Posterior cingulate gyrus (tissue), 11 donors: ENCODE measurements around the gene SNX1.
"Not testable (repeated sequence)": the region's sequence is repeated elsewhere in the genome, so short reads cannot be mapped to it uniquely, and the experiment has no call there.

Source experiments
- DNase-seq, 10 donors: peaks; one replicate each; pipeline versions ENCODE4 v3.0.0 to v3.0.0-alpha.2; 2020 to 2021; ENCODE audit warnings: mixed read lengths in 3 of 10
- intact Hi-C: fragments of 100-400 bp; cut with DNase I; formaldehyde crosslinking; loops from one replicate; pipeline ENCODE4 v1.15.1; 2023

The SNX1 gene

DNA sequence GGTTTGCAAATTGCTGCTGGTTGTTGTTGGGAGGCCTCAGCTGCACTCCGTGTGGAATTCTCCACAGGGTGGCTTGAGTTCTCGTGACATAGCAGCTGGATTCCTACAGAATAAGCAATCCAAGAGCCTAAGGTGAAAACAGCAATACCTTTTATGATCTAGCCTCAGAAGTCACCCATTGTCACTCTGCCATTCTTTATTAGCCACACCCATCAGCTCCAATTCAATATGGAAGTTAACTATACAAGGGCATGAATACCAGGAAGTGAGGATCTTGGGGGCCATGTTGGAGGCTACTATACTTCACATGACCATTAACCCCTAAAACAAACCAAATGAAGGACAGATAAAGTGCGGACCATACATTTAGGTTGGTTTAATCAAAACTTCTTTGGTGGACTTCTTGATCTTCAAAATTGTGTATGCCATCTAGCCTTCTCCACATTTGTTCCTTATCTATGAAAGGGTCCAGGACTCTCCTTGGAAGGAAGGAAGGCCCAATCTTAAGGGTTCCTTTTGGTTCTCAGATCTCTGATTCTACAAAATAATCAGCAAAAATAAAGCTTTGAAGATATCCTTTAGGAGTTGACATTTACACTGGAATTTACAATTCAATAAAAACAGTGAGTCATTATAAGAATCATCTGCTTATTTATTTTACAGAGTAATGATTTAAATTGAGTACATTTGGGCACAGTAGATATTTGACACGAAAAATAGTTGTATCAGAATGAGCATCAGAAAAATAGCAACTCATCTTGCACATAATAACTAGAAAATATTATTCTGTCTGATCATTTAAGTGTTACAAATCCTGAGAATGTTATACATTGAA lies 23.6 kb upstream of the SNX1 start:
- no peak for DNase-seq
- intact Hi-C loops, result no loop called here

- intact Hi-C loops, result no loop called here
- DNase-seq, result no peak
Measured at GRCh38 chr15:64072812-64073211, 23.0 kb upstream of the SNX1 start.

GRCh38 chr15:64073496-64073895 lies 22.3 kb upstream of the SNX1 start:
- intact Hi-C loops, DNase-seq: not testable (repeated sequence)

DNA sequence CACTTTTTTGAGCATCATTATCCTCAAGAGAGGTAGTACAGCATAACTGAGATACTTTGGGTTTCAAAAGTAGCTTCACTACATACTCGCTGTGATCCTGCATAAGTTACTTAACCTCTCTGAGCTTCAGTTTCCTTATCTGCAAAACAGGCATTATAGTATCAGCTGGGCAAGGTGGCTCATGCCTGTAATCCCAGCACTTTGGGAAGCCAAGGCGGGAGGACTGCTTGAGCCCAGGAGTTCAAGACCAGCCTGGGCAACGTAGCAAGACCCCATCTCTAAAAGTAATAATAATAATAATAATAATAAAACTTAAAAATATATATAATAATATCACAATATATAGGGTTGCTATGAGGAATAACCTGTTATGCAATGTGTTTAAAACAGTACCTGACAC lies 13.0 kb upstream of the SNX1 start:
- DNase-seq, result no peak
- intact Hi-C loops, result no loop called here

GRCh38 chr15:64089543-64090280 lies 6.1 kb upstream of the SNX1 start:
- intact Hi-C loops, result no loop called here
- no peak for DNase-seq

GRCh38 chr15:64090527-64090926 lies 5.3 kb upstream of the SNX1 start:
- DNase-seq, result no peak

GRCh38 chr15:64092075-64092820 lies 3.5 kb upstream of the SNX1 start:
- DNase-seq, result no peak
- intact Hi-C loops, result no loop called here

More at GRCh38 chr15:64090527-64090926, 5.3 kb upstream of the SNX1 start:
- intact Hi-C loops, result no loop called here

DNA sequence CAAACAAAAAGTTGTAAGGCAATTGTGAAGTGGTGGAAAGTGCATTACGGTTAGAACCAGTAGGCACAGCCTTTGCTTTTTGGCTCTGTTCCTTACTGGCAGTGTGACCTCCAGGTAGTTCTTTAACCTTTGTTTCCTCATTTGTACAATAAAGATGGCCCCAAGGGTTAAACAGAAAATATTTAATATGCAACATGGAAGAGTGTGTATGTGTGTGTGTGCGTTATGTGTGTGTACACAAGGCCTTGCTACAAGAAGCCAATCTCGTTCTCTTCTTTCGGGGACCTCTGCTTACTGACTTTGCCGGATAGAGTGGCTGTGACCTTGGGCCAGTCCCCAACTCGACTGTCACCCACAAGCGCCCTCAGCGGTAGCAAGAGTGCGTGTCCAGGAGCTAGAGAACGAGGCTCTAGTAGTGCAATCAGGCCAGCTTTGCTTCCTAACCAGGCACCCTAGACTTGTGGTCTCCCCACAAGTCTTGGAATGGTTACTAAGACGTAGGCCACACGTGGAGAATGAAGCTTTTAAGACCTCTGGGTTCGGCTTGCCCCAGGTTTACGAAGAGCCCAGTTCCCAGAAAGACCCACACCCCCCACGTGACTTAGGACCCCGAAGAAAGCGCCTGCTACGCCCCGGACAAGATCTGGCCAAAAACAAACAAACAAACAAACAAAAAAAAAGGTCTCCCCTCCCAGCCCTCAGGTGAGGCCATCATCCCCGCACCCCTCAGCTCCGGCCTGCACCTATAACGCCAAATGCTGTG lies 2.7 kb upstream of the SNX1 start:
- DNase-seq, result peak in 5 of 10 donors; percentile 23 to 86 (median 25)
- intact Hi-C loops, result no loop called here

DNA sequence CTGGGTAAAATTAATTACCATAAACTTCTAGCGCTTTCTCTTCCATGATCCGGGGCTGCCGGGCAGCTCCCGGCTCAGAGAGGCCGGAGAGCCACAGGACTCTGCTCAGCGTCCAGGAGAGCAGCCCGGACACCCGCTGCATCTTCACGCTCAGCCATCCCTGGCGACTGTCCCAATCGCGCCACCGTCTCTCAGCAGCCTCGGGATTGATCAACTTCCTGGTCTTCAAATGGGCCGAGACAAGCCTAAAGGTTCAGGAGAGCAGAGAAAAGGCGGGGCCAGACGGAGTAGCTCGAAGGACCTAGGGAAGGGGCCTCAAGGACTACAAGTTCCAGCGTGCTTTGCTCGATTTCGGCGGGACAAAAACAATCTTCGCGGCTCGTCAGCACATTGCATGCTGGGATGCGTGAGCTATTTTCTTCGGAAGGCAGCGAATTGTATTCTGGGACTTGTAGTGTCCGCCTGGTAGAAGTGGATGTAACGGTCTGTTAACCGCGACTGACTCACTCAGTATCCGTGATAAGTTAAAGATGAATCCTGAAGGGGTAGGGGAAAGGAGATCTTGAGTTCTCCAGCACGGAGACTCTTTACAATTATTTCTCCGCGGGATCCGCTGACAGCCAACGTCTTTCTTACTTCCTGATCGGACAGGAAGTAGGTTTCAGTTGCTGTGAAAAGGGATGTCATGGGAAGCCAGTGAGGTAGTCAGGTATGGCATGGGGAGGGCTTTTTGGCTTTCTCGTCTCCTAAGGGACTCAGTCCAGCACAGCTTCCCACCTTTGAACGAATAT lies 2.0 kb upstream of the SNX1 start, which contains the start of gene CIAO2A:
Gene CIAO2A, minus strand, starts transcription at position 212 of the 791 bp plus-strand sequence. Its CDS starts 70 bp downstream, at position 142.
- intact Hi-C loops, result no loop called here
- DNase-seq, result peak; percentile 91 to 99 (median 94)

GRCh38 chr15:64095431-64095794 lies 369 bp upstream of the SNX1 start:
- intact Hi-C loops, result loop anchor here (5.0 kb wide), 1 partner anchor 57 kb away; the partner anchor contains the start of gene SNX22
- no peak for DNase-seq

- intact Hi-C loops, result loop anchor here (5.0 kb wide), 1 partner anchor 55 kb away; the partner anchor contains the start of gene SNX22
- no peak for DNase-seq
Measured at GRCh38 chr15:64096668-64097384, 1.0 kb downstream of the SNX1 start.

- no peak for DNase-seq
- intact Hi-C loops, result loop anchor here (5.0 kb wide), 1 partner anchor 53 kb away; the partner anchor contains the start of gene SNX22
Measured at GRCh38 chr15:64099379-64099778, 3.6 kb downstream of the SNX1 start.

DNA sequence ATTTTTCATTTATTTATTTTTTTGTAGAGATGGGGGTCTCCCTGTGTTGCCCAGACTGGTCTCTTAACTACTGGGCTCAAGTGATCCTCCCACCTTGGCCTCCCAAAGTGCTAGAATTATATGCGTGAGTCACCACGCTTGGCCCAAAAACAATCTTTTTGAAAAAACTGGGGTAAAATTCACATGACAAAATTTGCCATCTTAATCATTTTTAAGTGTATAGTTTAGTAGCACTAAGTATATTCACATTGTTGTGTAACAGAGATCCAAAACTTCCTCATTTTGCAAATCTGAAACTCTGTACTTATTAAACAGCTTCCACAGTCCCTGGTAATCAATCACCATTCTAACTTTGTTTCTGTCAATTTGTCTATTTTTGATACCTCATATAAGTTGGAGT lies 5.2 kb downstream of the SNX1 start:
- intact Hi-C loops, result no loop called here
- no peak for DNase-seq

- DNase-seq, result no peak
- intact Hi-C loops, result no loop called here
Measured at GRCh38 chr15:64102497-64102896, 6.7 kb downstream of the SNX1 start.

- intact Hi-C loops, result no loop called here
- no peak for DNase-seq
Measured at GRCh38 chr15:64105113-64105704, 9.4 kb downstream of the SNX1 start.

DNA sequence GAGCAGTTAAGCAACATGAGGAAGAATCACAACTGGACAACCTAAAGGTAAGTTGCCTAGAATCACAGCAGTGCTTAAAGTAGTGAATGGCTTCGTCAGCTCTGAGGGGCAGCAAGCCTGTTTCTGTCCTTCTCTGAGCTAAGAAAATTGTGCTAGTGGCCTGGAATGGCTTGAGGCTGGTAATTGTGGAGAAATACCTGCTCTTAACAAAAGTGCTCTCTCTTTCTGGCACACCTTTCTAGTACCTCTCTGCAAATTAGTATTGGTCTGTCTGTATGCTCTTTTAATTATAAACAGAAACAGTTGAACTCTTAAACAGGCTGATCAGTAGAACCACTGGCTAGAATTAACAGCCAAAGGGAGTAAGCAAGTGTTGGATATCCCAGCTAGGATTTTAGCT lies 11.6 kb downstream of the SNX1 start:
- intact Hi-C loops, result no loop called here
- no peak for DNase-seq

DNA sequence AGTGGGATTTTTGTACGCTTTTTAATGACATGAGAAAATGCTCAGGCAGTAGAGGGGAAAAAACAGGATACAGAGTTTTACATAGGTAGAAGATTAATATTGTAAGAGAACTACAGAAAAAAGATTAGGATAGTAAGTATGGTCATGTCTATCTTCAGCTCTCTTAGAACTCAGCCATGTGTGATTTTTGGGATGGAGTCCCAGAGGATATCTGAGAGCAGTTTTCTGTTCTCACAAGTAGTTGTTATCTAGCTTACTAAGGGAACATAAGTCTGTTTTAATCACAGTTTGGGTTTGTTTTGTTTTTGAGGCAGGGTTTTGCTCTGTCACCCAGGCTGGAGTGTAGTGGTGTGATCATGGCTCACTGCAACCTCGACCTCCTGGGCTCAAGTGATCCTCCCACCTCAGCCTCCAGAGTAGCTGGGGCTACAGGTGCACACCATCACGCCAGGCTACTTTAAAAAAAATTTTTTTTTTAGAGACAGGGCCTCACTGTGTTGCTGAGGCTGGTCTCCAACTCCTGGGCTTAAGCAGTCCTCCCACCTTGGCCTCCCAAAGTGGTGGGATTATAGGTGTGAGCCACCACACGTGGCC lies 14.4 kb downstream of the SNX1 start:
- intact Hi-C loops, DNase-seq: not testable (repeated sequence)
